Kidney epithelial cell (primary cell): Measurements from ENCODE around the gene DIAPH1. TPM values are rescaled to one million over a fixed set of nuclear protein-coding genes. Genes with fewer than 3 reads are reported as not detected.

Source experiments
- DNase-seq: peaks from one replicate; pipeline ENCODE4 v3.0.0-alpha.2; 2010; ENCODE audit warnings: low read depth
- H3K27me3 ChIP-seq: 2 replicates; pipeline ENCODE4 v1.6.0; 2011; ENCODE audit warnings: low read length; ENCODE audit not compliant: control insufficient read depth, insufficient read depth
- H3K36me3 ChIP-seq: 2 replicates; pipeline ENCODE4 v1.5.1; 2011; ENCODE audit warnings: low read length; ENCODE audit not compliant: control insufficient read depth, insufficient read depth
- H3K4me3 ChIP-seq: 2 replicates; pipeline ENCODE4 v1.5.1; 2011; ENCODE audit warnings: low read depth, mild to moderate bottlenecking, control low read depth, low read length
- total RNA-seq: library from RNA; depleted of rRNA; stranded (reverse); fragments of >200 nt; gene quantifications from 2 replicates; pipeline ENCODE4 v1.2.3, GENCODE V29; 2015
- TF ChIP-seq, protein P1 (sequence below): IDR thresholded peaks from 2 replicates; pipeline ENCODE4 v1.5.1; 2011; ENCODE audit warnings: mild to moderate bottlenecking, moderate library complexity, low read length, control low read depth, inconsistent platforms; ENCODE audit not compliant: insufficient read depth, poor library complexity, severe bottlenecking

DIAPH1 gene
- total RNA-seq, 1 donor from 2014 or later: 103 TPM

DNA sequence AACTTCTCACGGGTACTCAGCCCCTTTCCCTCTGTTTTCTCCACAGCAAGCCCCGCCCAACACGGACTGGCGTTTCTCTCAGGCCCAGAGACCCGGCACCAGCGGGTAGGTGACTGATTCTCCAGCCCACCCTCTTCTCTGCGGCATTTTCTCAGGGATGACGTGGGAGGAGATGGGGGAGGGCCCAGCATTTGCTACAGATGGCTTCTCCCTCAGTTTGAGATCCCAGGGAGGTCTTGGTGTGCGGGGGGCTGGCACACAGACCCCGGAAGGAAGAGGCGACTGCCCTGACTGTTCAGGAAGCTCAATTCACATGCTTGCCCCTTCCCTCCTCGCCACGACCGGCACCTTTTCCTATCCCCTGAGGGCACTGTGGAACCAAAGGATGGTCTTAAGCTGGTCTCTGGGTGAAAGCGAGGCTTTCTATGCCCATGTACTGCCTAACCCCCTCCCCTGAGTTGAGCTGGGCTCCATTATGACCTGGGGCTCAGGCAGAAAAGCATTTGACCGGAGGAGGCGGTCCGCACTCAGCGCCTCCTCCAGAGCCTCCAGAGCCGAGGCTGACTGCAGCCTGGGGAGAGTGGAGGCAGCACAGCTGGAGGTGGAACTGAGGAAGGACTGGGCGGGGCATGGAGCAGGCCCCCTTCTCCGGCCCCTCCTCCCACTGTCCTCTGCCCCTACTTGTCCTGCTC lies 123.9 kb downstream of the DIAPH1 start:
- no peak for DNase-seq
- no peak overlapping the region for H3K4me3 ChIP-seq
- peaks cover 23% of the 10 kb centered on the region for H3K27me3 ChIP-seq
- H3K36me3 ChIP-seq: no peaks in the 10 kb centered on the region
- TF ChIP-seq, protein P1, sequence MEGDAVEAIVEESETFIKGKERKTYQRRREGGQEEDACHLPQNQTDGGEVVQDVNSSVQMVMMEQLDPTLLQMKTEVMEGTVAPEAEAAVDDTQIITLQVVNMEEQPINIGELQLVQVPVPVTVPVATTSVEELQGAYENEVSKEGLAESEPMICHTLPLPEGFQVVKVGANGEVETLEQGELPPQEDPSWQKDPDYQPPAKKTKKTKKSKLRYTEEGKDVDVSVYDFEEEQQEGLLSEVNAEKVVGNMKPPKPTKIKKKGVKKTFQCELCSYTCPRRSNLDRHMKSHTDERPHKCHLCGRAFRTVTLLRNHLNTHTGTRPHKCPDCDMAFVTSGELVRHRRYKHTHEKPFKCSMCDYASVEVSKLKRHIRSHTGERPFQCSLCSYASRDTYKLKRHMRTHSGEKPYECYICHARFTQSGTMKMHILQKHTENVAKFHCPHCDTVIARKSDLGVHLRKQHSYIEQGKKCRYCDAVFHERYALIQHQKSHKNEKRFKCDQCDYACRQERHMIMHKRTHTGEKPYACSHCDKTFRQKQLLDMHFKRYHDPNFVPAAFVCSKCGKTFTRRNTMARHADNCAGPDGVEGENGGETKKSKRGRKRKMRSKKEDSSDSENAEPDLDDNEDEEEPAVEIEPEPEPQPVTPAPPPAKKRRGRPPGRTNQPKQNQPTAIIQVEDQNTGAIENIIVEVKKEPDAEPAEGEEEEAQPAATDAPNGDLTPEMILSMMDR: no peak

DNA sequence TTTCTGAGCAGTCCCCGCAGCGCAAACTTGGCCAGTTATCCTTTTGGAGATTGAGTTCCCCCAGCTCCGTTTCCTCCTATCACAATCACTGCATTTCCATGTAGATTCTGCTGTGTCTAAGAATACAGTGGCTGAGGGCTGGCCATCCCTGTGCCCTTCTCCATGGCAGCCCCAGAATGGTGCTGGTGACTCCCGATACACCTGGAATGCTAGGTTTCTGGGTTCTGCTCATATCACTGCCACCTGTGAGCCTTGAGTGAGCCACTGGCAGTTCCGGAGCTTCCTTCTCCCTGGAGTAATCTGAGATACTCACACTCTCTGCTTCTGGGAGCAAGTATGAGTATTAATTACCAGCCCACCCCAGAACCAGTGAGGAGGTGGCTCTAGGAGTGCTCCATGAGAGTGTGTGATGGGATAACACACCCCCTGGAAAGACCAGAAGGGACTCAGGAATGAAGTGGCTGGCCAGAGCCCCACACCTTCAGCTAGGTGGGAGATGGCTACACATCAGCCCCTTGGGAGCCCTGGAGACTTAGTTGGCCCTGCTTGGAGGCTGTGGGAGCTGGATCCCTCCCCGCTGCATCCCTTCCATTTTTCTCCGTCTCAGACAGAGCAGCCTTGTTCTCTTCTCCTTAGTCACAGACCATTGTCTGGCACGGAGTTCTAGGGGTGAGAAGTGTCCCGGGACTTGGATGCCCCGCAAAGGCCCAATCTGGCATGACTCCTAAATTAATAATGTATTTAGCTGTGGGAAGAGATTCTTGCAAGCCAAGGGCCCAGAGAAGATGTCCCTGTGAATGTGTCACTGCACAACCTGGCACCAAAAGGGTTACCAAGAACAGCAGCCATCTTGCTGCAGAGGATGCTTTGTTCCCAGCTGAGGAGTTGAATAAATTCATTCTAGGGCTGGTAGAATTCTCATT lies 125.0 kb downstream of the DIAPH1 start:
- no peak overlapping the region for H3K4me3 ChIP-seq
- TF ChIP-seq, protein P1: no peak
- no peak for DNase-seq
- no peaks in the 10 kb centered on the region for H3K36me3 ChIP-seq
- peaks cover 23% of the 10 kb centered on the region for H3K27me3 ChIP-seq

DNA sequence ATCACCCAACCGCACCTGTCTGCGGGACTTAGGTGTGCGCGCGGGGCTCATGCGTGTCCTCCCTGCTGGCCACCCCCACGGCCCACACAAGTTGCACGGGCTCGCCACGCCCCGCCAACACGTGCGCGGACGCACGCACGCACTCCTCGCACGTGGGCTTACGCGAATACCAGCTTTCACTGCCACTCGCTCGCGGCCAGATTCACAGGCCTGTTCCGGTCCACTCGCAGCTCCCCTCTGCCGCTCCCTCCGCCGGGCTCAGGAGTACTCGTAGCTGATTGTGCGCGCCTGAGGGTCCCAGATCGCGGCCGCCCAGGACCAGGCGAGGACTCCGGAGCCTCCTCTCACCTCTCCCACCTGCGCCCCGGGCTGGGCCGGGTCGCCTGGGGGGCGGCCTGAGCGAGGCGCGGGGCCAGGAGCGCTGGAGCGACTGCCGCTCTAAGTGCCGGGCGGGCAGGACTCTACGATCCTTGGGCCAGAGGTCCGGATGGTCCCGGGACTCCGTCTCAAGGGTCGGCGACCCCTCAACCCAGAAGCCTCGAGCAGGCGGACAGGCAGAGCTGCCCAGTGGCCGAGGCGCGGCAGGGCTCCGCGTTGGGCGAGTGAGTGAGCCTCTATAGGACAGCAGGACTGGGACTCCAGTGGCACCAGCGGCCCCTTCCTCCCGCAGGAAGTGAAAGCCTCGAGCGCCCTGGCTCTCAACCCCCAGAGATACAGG lies 126.5 kb downstream of the DIAPH1 start:
- no peak for DNase-seq
- TF ChIP-seq, protein P1: no peak
- Histone ChIP-seq H3K36me3 (no peaks in the 10 kb centered on the region), H3K27me3 (peaks cover 23% of the 10 kb centered on the region), H3K4me3 (no peak overlapping the region)

DNA sequence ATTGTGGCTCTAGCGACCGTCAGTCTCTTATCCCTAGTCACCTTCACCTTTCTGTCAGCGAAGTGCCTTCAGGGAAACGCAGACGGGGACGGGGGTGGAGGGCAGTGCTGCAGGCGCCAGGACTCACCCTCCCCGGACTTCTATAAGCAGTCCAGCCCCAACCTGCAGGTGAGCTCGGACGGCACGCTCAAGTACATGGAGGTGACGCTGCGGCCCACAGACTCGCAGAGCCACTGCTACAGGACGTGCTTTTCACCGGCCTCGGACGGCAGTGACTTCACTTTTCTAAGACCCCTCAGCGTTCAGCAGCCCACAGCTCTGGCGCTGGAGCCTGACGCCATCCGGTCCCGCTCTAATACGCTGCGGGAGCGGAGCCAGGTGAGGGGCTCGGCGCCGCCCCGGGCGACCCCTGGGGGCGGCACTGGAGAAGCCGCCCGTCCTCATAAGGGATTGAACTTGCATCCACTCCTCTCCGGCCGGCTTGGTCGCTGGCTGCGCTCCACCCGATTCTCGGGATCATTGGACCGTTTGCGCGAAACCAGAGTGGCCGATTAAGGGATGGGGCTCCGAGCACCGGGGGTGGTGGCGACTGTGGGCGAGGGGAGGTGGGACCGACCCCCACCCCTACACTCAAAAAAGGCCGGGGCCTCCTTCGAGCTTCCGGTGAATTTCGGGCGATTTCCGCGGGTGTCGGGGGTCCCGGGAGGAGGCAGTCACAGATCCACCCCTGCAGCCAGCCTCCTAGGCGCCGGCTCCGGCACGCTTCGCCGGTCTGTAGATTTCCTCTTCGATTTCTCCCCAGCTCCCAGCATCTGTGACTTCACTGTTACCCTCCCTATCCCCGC lies 127.3 kb downstream of the DIAPH1 start:
- Histone ChIP-seq H3K4me3 (no peak overlapping the region), H3K36me3 (no peaks in the 10 kb centered on the region), H3K27me3 (peaks cover 23% of the 10 kb centered on the region)
- DNase-seq: no peak
- TF ChIP-seq, protein P1: no peak

DNA sequence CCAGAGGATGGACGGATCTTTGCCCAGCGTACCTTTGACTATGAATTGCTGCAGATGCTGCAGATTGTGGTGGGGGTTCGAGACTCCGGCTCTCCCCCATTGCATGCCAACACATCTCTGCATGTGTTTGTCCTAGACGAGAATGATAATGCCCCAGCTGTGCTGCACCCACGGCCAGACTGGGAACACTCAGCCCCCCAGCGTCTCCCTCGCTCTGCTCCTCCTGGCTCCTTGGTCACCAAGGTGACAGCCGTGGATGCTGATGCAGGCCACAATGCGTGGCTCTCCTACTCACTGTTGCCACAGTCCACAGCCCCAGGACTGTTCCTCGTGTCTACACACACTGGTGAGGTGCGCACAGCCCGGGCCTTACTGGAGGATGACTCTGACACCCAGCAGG lies 128.0 kb downstream of the DIAPH1 start:
- no peak for DNase-seq
- H3K4me3 ChIP-seq: no peak overlapping the region
- no peaks in the 10 kb centered on the region for H3K36me3 ChIP-seq
- TF ChIP-seq, protein P1: no peak
- H3K27me3 ChIP-seq: peaks cover 24% of the 10 kb centered on the region
